Uterine smooth muscle cell (primary cell): Measurements from ENCODE around the gene MORC3. TPM values are rescaled to one million over a fixed set of nuclear protein-coding genes. Genes with fewer than 3 reads are reported as not detected.

ENCODE experiments used
- total RNA-seq: library from RNA; depleted of rRNA; stranded (reverse); fragments of >200 nt; gene quantifications from 2 replicates; pipeline ENCODE4 v1.2.3, GENCODE V29; 2014

MORC3 gene
- 53.5 and 59.6 TPM in 2 replicates for total RNA-seq

DNA sequence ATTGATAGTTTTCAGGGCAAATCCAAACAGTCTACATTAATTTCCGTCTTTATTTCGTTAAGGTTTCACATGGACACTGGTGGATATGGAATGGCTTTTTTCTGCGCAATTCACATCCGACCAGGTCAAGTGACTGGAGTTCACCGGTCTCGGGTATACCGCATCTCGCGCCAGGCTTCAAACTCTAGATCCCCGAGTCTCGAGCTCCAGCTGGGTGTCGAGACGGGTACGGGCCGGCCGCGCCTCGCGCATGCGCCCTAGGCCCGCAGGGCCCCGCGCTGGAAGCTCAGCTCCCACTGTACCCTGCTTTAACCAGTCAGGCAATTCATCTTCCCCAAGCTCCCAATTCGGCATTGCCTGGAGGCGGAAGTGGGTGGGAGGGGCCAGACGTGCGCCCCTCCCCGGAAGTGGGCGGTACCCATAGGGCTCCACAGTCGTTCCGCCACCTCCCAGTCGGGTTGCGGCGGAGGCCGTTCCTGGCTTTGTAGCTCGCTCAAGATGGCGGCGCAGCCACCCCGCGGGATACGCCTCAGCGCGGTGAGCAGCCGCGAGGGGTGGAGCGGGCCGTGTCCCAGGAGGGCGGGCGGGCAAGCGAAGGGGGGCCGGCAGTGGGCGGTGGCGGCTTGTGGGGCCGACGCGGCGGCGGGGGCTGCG, at the start of gene MORC3:
TSS of gene MORC3 (plus strand) at position 431 of the 654 bp plus-strand sequence. CDS start at position 499, 68 bp downstream.

GRCh38 chr21:36385233-36386030, 65.4 kb downstream of the MORC3 start, which contains the start of gene CHAF1B:
Gene CHAF1B, plus strand, starts transcription at chr21:36385392. Its CDS starts 745 bp downstream, at chr21:36386137.

Other genes starting within 250 kb of the MORC3 start
- gene CBR3, start 185.1 kb upstream of the MORC3 start, total RNA-seq: 17.9 and 46.8 TPM in 2 replicates
- 21.6 and 25.7 TPM in 2 replicates for gene DOP1B, start 163.4 kb upstream of the MORC3 start, total RNA-seq
- 2.5 and 8.9 TPM in 2 replicates for gene CHAF1B, start 65.2 kb downstream of the MORC3 start, total RNA-seq
- 0.11 and 0.37 TPM in 2 replicates for gene CLDN14, start 159.9 kb downstream of the MORC3 start, total RNA-seq